OCI-LY7 (cell line): ENCODE data around the gene USP48.

Experiments
- EZH2phosphoT487 ChIP-seq: fragments of 200-600 bp; sonication (generic); IDR thresholded peaks from 2 replicates; pipeline ENCODE4 v1.6.1; 2018; ENCODE audit warnings: low read depth, borderline replicate concordance, mild to moderate bottlenecking, mixed run types, antibody characterized with exemption, low read length, moderate library complexity, mixed read lengths
- TF ChIP-seq, protein P1 (sequence below): fragments of 200-600 bp; sonication (generic); conservative IDR thresholded peaks from 2 replicates; pipeline ENCODE4 v1.5.1; 2014; ENCODE audit warnings: mild to moderate bottlenecking, antibody characterized with exemption, low read length, moderate library complexity, mixed read lengths

- TF ChIP-seq, protein P1, sequence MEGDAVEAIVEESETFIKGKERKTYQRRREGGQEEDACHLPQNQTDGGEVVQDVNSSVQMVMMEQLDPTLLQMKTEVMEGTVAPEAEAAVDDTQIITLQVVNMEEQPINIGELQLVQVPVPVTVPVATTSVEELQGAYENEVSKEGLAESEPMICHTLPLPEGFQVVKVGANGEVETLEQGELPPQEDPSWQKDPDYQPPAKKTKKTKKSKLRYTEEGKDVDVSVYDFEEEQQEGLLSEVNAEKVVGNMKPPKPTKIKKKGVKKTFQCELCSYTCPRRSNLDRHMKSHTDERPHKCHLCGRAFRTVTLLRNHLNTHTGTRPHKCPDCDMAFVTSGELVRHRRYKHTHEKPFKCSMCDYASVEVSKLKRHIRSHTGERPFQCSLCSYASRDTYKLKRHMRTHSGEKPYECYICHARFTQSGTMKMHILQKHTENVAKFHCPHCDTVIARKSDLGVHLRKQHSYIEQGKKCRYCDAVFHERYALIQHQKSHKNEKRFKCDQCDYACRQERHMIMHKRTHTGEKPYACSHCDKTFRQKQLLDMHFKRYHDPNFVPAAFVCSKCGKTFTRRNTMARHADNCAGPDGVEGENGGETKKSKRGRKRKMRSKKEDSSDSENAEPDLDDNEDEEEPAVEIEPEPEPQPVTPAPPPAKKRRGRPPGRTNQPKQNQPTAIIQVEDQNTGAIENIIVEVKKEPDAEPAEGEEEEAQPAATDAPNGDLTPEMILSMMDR, result no peak
- TF ChIP-seq EZH2phosphoT487, result no peak
These were observed 7.4 kb downstream of the USP48 start for GRCh38 chr1:21775550-21775914.
